B cell (primary cell): ENCODE results near the gene TFAP2B.

Source experiments
- EZH2 ChIP-seq: IDR thresholded peaks from 2 replicates; pipeline ENCODE4 v1.6.1; 2012; ENCODE audit warnings: borderline replicate concordance, low read depth, mild to moderate bottlenecking, moderate library complexity, low read length; ENCODE audit not compliant: insufficient read depth, poor library complexity, severe bottlenecking
- TF ChIP-seq, protein P1 (sequence below): fragments of 200-600 bp; IDR thresholded peaks from one replicate; pipeline ENCODE4 v1.8.0; 2022; ENCODE audit warnings: antibody characterized with exemption, mild to moderate bottlenecking

GRCh38 chr6:50851049-50851845, 32.6 kb downstream of the TFAP2B start:
- TF ChIP-seq, protein P1, sequence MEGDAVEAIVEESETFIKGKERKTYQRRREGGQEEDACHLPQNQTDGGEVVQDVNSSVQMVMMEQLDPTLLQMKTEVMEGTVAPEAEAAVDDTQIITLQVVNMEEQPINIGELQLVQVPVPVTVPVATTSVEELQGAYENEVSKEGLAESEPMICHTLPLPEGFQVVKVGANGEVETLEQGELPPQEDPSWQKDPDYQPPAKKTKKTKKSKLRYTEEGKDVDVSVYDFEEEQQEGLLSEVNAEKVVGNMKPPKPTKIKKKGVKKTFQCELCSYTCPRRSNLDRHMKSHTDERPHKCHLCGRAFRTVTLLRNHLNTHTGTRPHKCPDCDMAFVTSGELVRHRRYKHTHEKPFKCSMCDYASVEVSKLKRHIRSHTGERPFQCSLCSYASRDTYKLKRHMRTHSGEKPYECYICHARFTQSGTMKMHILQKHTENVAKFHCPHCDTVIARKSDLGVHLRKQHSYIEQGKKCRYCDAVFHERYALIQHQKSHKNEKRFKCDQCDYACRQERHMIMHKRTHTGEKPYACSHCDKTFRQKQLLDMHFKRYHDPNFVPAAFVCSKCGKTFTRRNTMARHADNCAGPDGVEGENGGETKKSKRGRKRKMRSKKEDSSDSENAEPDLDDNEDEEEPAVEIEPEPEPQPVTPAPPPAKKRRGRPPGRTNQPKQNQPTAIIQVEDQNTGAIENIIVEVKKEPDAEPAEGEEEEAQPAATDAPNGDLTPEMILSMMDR = no peak
- no peak for TF ChIP-seq EZH2
